Cardiac muscle cell (in vitro differentiated cells and primary cell): Measurements from ENCODE around the gene ZNF365. TPM values are rescaled to one million over a fixed set of nuclear protein-coding genes. Genes with fewer than 3 reads are reported as not detected.
A peak's percentile ranks its signal among the peaks of the same experiment; 100 is the strongest.

ENCODE experiments used
- DNase-seq, 2 donors: peaks; one replicate each; pipeline versions ENCODE4 v3.0.0 to v3.0.0-alpha.2; 2010 to 2017; ENCODE audit warnings: low read depth in 1 of 2, low spot score in 1 of 2
- H3K27ac ChIP-seq: fragments of 200-600 bp; sonication (generic); 2 replicates; pipeline ENCODE4 v1.5.1; 2016
- H3K27me3 ChIP-seq: fragments of 200-600 bp; sonication (generic); 2 replicates; pipeline ENCODE4 v1.6.0; 2016; ENCODE audit warnings: control low read depth
- H3K36me3 ChIP-seq: fragments of 200-600 bp; sonication (generic); 2 replicates; pipeline ENCODE4 v1.5.1; 2016; ENCODE audit warnings: control low read depth
- H3K4me1 ChIP-seq: fragments of 200-600 bp; sonication (generic); 2 replicates; pipeline ENCODE4 v1.8.1; 2017; ENCODE audit warnings: low read depth, mild to moderate bottlenecking, mixed run types
- H3K4me3 ChIP-seq: fragments of 200-600 bp; sonication (generic); 2 replicates; pipeline ENCODE4 v1.5.1; 2016; ENCODE audit warnings: mild to moderate bottlenecking
- H3K9me3 ChIP-seq: fragments of 200-600 bp; sonication (generic); 2 replicates; pipeline ENCODE4 v1.5.1; 2017; ENCODE audit warnings: low read depth, mild to moderate bottlenecking, control low read depth
- CTCF ChIP-seq: IDR thresholded peaks from 2 replicates; pipeline ENCODE4 v1.5.1; 2012; ENCODE audit warnings: low read depth, mild to moderate bottlenecking, low read length
- polyA plus RNA-seq: library from polyadenylated mRNA; unstranded; fragments of >200 nt; fragmentation: Nextera tagmentation; extraction: Ambion mirVana; gene quantifications from 2 replicates; pipeline ENCODE4 v1.2.1, GENCODE V29; 2016
- total RNA-seq: library from RNA; depleted of rRNA; stranded (reverse); fragments of >200 nt; gene quantifications from 2 replicates; pipeline ENCODE4 v1.2.3, GENCODE V29; 2016

The ZNF365 gene
- total RNA-seq, result 0.07 TPM in 1 of 2 replicates, not detected in the other
- polyA plus RNA-seq, result not detected in 2 replicates

GRCh38 chr10:62373995-62374861 lies at the start of gene ZNF365:
ZNF365 (plus strand) TSS chr10:62374369; CDS start chr10:62376194, 1,825 bp downstream.
- no peak for TF ChIP-seq CTCF
- Histone ChIP-seq H3K4me3 (peak within 1 kb of the TSS; percentile 27), H3K27ac (no peak within 1 kb of the TSS), H3K27me3 (peaks cover 54% of the 10 kb centered on the region), H3K4me1 (no peaks in the 10 kb centered on the region), H3K9me3 (no peaks in the 10 kb centered on the region), H3K36me3 (no peaks in the 10 kb centered on the region)
- DNase-seq, result peak; percentile 54 to 67

DNA sequence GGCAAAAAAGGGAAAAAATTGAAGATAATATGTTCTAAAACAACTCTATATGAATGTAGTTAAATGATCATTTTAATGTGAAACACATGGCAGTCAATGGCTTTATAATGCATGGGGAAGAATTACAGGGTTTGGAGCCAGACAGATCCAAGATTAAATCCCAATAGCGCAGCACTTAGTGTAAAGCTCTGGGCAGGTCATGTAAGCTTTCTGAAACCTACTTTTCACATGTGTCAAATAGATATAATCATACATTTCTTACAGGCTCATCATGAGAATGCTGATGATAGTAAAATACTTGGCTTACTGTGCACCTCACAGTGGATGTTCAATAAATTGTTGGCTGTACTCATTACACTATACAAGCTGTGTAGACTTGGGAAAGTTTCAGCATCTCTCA lies 48.0 kb upstream of the ZNF365 start:
- Histone ChIP-seq H3K27ac (no peak overlapping the region), H3K9me3 (no peaks in the 10 kb centered on the region), H3K4me1 (no peaks in the 10 kb centered on the region), H3K4me3 (no peak overlapping the region), H3K27me3 (no peaks in the 10 kb centered on the region), H3K36me3 (no peaks in the 10 kb centered on the region)
- no peak for TF ChIP-seq CTCF
- DNase-seq, result no peak

GRCh38 chr10:62327885-62328284 lies 46.3 kb upstream of the ZNF365 start:
- H3K27me3 ChIP-seq, result no peaks in the 10 kb centered on the region
- H3K4me3 ChIP-seq, result no peak overlapping the region
- no peaks in the 10 kb centered on the region for H3K9me3 ChIP-seq
- no peak for TF ChIP-seq CTCF
- H3K36me3 ChIP-seq, result no peaks in the 10 kb centered on the region
- no peak for DNase-seq
- no peaks in the 10 kb centered on the region for H3K4me1 ChIP-seq
- no peak overlapping the region for H3K27ac ChIP-seq

- no peak overlapping the region for H3K27ac ChIP-seq
- DNase-seq, result no peak
Measured at GRCh38 chr10:62330213-62330612, 44.0 kb upstream of the ZNF365 start.

GRCh38 chr10:62332406-62332805 lies 41.8 kb upstream of the ZNF365 start:
- H3K9me3 ChIP-seq, result no peaks in the 10 kb centered on the region
- H3K27me3 ChIP-seq, result no peaks in the 10 kb centered on the region
- no peak overlapping the region for H3K4me3 ChIP-seq
- TF ChIP-seq CTCF, result no peak
- H3K36me3 ChIP-seq, result no peaks in the 10 kb centered on the region
- no peaks in the 10 kb centered on the region for H3K4me1 ChIP-seq
- no peak overlapping the region for H3K27ac ChIP-seq
- DNase-seq, result no peak

More at GRCh38 chr10:62330213-62330612, 44.0 kb upstream of the ZNF365 start:
- H3K4me3 ChIP-seq, result no peak overlapping the region
- no peaks in the 10 kb centered on the region for H3K9me3 ChIP-seq
- no peaks in the 10 kb centered on the region for H3K27me3 ChIP-seq
- H3K4me1 ChIP-seq, result no peaks in the 10 kb centered on the region
- no peak for TF ChIP-seq CTCF
- H3K36me3 ChIP-seq, result no peaks in the 10 kb centered on the region
